ES-I3 (cell line): ENCODE data around the gene AQP11.
"Not testable (repeated sequence)": the region's sequence is repeated elsewhere in the genome, so short reads cannot be mapped to it uniquely, and the experiment has no call there.

Experiments used
- H3K36me3 ChIP-seq: 2 replicates; pipeline ENCODE4 v1.6.1; 2013; ENCODE audit warnings: mild to moderate bottlenecking, low read length, control low read depth, moderate library complexity; ENCODE audit not compliant: insufficient read depth
- H3K4me1 ChIP-seq: 2 replicates; pipeline ENCODE4 v1.6.1; 2013; ENCODE audit warnings: mild to moderate bottlenecking, control low read depth, low read length; ENCODE audit not compliant: insufficient read depth
- H3K9ac ChIP-seq: 2 replicates; pipeline ENCODE4 v1.6.1; 2013; ENCODE audit warnings: low read depth, mild to moderate bottlenecking, low read length, moderate library complexity
- H3K9me3 ChIP-seq: 2 replicates; pipeline ENCODE4 v1.6.1; 2013; ENCODE audit warnings: mild to moderate bottlenecking, low read length, moderate library complexity; ENCODE audit not compliant: control insufficient read depth, insufficient read depth

Gene AQP11

DNA sequence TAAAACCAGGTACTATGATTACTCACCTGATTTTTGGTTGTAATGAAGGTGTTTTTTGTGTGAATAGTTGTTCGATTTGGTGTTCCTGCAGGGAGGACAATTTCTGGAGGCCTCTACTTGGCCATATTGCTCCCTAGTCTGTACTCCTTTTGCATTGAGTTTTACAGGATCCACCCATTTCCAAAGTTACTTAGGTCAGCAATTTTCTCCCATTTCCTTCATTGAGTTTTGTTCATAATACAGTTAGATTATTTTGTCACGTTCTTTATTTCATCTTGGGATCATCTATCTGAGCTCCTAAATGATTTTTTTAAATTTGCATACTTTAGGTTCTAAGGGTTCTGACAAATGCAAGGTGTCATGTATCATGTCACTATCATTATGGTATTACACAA lies 20.1 kb upstream of the AQP11 start:
- H3K36me3 ChIP-seq = no peaks in the 10 kb centered on the region
- peaks cover 12% of the 10 kb centered on the region for H3K4me1 ChIP-seq
- H3K9me3 ChIP-seq = no peaks in the 10 kb centered on the region
- H3K9ac ChIP-seq = no peak overlapping the region

DNA sequence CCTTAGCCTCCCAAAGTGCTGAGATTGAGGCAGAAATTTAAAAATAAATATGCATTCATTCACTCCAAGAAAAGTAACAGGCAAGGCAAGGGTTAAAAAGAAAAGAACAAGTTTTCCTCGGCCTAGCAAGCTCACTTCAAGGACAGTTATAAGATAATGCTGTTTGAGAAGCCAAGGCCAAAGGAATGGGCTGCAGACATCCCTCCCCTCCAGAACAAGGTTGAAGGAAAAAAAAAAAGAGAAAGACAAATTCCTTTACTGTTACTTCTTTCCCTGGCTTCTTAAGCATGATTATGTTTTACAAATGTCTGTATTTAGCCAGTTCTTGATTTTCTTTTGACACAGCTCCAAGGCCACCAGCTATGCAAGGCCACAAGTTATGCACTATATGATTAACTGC lies 18.9 kb upstream of the AQP11 start:
- not testable (repeated sequence) for H3K36me3 ChIP-seq, H3K9me3 ChIP-seq, H3K9ac ChIP-seq
- peaks cover 12% of the 10 kb centered on the region for H3K4me1 ChIP-seq

DNA sequence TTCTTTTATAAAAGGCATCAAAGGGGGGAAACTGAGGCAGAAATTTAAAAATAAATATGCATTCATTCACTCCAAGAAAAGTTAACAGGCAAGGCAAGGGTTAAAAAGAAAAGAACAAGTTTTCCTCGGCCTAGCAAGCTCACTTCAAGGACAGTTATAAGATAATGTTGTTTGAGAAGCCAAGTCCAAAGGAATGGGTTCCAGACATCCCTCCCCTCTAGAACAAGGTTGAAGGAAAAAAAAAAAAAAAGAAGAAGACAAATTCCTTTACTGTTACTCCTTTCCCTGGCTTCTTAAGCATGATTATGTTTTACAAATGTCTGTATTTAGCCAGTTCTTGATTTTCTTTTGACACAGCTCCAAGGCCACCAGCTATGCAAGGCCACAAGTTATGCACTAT lies 14.3 kb upstream of the AQP11 start:
- H3K4me1 ChIP-seq = peaks cover 12% of the 10 kb centered on the region
- H3K9me3 ChIP-seq, H3K9ac ChIP-seq, H3K36me3 ChIP-seq: not testable (repeated sequence)

DNA sequence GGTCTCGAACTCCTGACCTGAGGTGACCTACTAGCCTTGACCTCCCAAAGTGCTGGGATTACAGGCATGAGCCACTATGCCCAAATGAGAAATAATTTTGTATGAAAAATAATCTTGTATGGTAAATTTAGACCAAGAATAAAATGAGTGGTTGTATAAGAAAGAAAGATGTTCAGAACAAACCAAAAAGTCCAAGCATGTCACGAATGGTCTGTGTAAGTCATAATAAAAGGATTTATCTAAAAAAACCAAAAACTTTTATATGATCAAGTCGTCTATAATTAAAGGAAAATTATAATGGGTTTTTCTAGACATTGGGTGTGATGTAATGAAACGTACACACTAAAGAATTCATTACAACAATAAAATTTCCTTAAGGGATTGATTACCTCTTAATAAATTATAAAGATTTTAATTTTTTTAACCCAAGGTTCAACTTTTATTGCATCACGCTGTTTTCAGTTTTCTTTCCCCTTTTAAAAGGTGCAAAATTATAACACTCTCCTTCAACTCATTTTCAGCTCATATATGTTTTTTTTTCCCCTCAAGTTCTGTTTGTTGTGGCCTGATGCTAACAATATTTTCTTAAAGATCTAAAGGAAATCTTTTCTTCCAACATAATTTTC lies 8.9 kb upstream of the AQP11 start:
- Histone ChIP-seq H3K9me3 (peaks cover 26% of the 10 kb centered on the region; the same call in 1 of the 2 replicates), H3K9ac (no peak overlapping the region), H3K36me3 (no peaks in the 10 kb centered on the region), H3K4me1 (no peaks in the 10 kb centered on the region)

DNA sequence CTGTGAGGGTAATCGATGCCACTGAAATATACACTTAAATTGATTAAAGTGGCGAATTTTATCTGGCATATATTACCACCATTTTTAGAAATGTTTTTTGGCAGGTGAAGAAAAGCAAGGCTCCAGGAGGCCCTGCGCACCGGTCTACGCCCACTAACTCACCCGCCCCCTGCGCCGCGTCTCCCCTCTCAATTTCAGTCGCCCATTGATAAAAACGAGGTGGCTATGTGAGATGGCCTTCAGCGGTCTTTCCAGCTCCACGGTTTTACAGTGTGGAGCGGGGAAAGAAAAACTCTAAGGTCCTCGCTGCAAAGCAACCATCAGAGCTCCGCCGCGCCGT lies 602 bp upstream of the AQP11 start:
- peak overlapping the region; percentile 82 for H3K9ac ChIP-seq
- no peaks in the 10 kb centered on the region for H3K36me3 ChIP-seq
- no peaks in the 10 kb centered on the region for H3K4me1 ChIP-seq
- H3K9me3 ChIP-seq = no peaks in the 10 kb centered on the region

DNA sequence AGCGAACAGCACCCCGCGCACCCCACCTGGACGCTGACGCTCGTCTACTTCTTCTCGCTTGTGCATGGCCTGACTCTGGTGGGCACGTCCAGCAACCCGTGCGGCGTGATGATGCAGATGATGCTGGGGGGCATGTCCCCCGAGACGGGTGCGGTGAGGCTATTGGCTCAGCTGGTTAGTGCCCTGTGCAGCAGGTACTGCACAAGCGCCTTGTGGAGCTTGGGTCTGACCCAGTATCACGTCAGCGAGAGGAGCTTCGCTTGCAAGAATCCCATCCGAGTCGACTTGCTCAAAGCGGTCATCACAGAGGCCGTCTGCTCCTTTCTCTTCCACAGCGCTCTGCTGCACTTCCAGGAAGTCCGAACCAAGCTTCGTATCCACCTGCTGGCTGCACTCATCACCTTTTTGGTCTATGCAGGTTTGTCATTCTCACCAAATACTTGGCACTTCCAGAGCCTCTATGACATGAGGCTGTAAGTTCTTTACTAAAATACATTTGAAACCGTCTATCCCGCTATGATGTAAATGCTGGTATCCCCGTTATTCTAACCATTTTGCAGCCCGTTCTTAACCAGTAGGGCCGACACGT lies 535 bp downstream of the AQP11 start:
- Histone ChIP-seq H3K9ac (peak overlapping the region; percentile 82), H3K9me3 (no peaks in the 10 kb centered on the region), H3K4me1 (no peaks in the 10 kb centered on the region), H3K36me3 (no peaks in the 10 kb centered on the region)

DNA sequence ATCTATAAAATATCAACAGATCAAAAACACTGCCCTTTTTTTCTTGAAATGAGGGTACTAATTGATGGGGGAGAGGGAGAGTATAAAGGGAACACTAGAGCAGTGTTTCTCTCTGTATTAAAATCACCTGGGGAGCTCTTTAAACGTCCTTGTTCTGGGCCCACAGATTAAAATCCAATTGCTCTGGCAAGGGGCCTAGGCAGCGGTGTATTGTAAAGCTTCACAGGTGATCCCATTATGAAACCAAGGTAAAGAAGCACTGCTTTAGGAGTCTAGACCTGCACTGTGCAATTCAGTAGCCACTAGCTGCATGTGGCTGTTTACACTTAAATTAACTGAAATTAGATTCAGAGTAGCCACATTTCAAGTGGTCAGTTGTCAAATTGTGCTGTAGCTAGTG lies 3.0 kb downstream of the AQP11 start:
- H3K9me3 ChIP-seq = no peaks in the 10 kb centered on the region
- no peak overlapping the region for H3K9ac ChIP-seq
- no peaks in the 10 kb centered on the region for H3K4me1 ChIP-seq
- H3K36me3 ChIP-seq = no peaks in the 10 kb centered on the region

DNA sequence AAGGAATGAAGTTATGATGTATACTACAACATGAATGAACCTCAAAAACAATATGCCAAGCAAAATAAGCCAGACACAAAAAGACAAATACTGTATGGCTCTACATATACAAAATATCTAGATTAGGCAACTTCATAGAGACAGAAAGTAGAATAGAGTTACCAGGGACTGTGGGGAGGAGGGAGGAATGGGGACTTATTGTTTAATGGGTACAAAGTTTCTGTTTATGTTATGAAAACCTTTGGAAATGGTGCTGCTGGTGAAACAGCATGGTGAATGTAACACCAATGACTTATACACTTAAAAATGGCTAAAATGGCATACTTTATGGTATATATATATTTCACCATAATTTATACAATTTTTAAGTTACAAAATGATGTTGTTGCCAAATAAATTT lies 4.1 kb downstream of the AQP11 start:
- Histone ChIP-seq H3K36me3 (no peaks in the 10 kb centered on the region), H3K4me1 (no peaks in the 10 kb centered on the region), H3K9me3 (no peaks in the 10 kb centered on the region), H3K9ac (no peak overlapping the region)

DNA sequence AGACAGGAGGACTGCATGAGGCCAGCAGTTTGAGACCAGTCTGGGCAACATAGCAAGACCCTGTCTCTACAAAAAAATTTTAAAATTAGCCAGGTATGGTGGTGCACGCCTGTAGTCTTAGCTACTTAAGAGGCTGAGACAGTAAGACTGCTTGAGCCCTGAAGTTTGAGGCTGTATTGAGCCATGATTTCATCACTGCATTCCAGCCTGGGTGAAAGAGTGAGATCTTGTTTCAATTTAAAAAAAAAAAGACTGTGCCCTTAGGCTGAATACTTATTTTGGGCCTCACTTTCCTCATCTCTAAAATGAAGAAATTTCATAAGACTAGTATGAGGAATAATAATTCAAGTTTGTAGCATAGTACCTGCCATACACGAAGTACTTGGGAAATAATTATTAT lies 6.9 kb downstream of the AQP11 start:
- H3K9ac ChIP-seq = no peak overlapping the region
- H3K36me3 ChIP-seq = peaks cover 4% of the 10 kb centered on the region; the same call in 1 of the 2 replicates
- H3K9me3 ChIP-seq = no peaks in the 10 kb centered on the region
- no peaks in the 10 kb centered on the region for H3K4me1 ChIP-seq

DNA sequence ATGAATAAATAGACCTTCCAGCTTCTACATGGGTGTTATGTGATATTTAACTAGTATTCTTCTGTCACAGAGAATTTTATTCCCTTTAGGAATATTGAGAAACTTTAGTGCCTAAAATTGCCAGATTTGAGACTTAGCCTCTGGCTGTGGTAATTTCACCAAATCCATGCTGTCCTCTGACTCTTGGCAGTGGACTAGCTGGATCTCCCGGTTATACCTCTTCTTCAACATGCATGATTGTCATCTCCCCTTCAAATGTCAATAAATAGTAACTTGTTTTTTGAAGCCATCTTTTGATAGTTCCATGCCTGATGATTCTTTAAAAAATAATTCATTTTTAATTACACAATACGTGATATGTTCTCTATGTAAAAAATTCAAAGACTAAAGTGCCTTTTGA lies 8.4 kb downstream of the AQP11 start:
- Histone ChIP-seq H3K36me3 (peaks cover 4% of the 10 kb centered on the region; the same call in 1 of the 2 replicates), H3K9ac (no peak overlapping the region), H3K4me1 (no peaks in the 10 kb centered on the region), H3K9me3 (no peaks in the 10 kb centered on the region)

DNA sequence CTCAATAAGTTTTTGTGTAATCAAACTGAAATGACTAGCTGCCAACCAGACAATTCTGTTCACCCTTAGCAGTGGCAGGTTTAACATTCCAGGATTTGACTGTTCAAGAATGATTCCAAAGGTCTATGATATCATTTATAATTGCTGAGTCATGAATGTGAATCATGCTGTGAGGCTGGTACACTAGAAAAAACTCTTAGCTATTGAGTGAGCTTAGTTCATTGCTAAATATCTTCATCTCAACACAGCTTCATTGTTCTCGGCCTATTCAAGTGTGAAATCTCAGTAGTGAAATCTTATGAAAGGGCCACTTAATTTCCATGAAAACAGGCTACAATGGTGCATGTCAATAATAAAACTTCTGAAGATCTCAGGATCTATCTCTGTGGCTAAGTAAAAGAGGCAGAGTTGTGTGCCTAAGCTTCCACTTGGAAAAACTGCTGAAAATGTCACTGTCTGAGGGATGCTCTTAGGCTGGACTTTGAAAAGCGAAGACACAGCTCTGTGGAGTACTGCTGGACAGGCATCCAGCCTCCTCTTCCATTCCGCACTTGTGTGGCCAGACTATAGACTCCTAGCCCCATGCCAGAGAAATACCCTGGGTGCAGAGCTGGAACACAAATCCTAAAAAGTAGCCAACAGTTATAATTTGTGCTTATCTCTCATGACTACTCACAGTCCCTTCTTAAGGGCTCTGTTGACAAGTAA lies 12.8 kb downstream of the AQP11 start:
- Histone ChIP-seq H3K9me3 (no peaks in the 10 kb centered on the region), H3K36me3 (peaks cover 12% of the 10 kb centered on the region; the same call in 1 of the 2 replicates), H3K4me1 (no peaks in the 10 kb centered on the region), H3K9ac (no peak overlapping the region)

DNA sequence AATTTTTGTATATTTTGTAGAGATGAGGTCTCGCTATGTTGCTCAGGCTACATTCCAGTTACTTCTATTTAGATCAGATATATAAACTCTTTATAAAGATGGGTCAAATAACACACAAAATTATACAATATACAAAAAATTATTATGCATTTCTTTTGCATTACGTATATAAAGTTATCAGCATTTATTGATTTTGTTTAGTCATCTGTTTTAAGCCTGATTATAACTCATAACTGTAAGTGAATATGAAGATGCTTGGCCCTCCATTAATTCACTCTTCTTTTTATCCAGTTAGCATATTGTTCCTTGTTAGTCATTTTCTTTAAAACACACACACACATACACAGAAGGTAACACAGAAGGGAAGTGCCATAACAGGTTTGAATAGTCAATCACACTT lies 14.5 kb downstream of the AQP11 start:
- H3K9ac ChIP-seq = no peak overlapping the region
- H3K4me1 ChIP-seq = no peaks in the 10 kb centered on the region
- peaks cover 12% of the 10 kb centered on the region; the same call in 1 of the 2 replicates for H3K36me3 ChIP-seq
- H3K9me3 ChIP-seq = no peaks in the 10 kb centered on the region

DNA sequence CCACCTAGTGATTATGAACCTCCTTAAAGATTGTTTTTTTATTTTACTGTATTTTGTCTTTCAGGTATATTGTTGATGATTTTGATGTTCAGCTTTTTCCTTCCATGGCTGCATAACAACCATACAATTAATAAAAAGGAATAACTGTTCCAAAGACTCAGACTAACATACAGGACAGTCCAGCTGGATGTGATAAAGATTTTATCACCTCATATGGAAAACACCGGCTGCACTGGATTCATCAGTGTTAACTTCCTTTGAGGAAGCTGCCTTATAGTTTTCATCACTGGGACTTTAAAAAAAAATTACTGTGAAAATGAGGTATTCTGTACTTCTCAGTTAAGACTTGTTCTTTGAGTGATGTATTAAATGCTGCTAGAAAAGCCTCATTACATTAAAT lies 19.5 kb downstream of the AQP11 start:
- peaks cover 16% of the 10 kb centered on the region for H3K36me3 ChIP-seq
- H3K9me3 ChIP-seq = no peaks in the 10 kb centered on the region
- H3K4me1 ChIP-seq = no peaks in the 10 kb centered on the region
- no peak overlapping the region for H3K9ac ChIP-seq

DNA sequence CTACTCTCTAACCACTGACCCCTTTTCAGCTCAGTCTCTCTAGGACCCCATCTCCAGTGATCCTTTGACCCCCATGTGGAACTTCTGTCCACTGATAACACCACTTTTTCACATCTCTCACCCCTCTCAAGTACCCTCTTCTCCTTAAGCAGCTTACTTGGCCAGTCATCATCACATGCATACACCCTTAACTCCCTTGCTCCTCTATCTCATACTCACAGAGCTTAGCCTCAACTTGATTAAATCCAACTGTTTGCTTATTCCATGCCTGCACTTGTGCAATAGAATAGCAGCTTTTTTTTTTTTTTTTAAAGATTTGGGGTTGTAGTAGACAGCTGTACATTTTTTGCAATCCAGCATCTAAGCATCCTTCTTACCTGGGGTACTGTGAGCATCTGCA lies 22.2 kb downstream of the AQP11 start:
- no peak overlapping the region for H3K9ac ChIP-seq
- H3K9me3 ChIP-seq = no peaks in the 10 kb centered on the region
- H3K36me3 ChIP-seq = peaks cover 20% of the 10 kb centered on the region
- H3K4me1 ChIP-seq = no peaks in the 10 kb centered on the region

DNA sequence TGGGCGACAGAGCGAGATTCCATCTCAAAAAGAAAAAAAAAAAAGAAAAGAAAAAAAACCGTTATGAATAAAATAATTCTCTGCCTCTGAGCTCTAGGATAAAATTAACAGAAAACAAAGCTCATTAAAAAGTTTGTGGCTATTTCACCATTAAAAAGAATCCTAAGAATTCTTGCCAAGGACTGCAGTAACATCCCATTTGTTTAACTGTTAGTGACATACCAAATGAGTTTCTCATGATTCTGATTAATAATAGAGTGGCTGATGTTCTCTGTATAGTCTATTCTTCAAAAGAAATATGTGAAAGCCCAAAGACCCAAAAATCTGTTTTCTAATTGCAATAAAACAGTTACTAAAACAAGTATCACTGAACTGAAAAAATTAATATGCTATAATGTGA lies 28.1 kb downstream of the AQP11 start:
- Histone ChIP-seq H3K36me3 (peaks cover 24% of the 10 kb centered on the region), H3K9ac (no peak overlapping the region), H3K9me3 (no peaks in the 10 kb centered on the region), H3K4me1 (no peaks in the 10 kb centered on the region)
